22Rv1 (cell line): ENCODE measurements around the gene APBA2.
"Not testable (repeated sequence)": the region's sequence is repeated elsewhere in the genome, so short reads cannot be mapped to it uniquely, and the experiment has no call there.

Experiments
- ZFX ChIP-seq: fragments of 450-650 bp; IDR thresholded peaks from 2 replicates; pipeline ENCODE4 v1.6.1; 2017; ENCODE audit warnings: antibody characterized with exemption, borderline replicate concordance
- TF ChIP-seq, protein P1 (sequence below): fragments of 450-650 bp; IDR thresholded peaks from 2 replicates; pipeline ENCODE4 v1.5.1; 2017; ENCODE audit warnings: mild to moderate bottlenecking

DNA sequence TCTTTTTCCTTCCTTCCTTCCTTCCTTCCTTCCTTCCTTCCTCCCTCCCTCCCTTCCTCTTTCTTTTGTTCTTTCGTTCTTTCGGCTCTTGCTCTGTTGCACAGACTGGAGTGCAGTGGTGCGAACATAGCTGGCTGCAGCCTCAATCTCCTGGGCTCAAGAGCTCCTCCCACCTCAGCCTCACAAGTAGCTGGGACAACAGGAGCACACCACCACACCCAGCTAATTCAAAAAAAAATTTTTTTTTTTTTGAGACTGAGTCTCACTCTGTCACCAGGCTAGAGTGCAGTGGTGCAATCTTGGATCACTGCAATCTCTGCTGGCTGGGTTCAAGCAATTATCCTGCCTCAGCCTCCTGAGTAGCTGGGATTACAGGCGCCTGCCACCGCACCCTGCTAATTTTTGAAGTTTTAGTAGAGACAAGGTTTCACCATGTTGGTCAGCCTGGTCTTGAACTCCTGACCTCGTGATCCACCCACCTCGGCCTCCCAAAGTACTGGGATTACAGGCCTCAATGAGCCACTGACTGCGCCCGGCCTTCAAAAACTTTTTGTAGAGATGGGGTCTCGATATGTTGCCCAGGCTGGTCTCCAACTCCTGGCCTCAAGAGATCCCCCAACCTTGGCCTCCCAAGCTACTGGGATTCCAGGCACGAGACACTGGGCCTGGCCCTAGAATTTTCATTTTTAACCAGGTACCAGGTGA lies 24.0 kb upstream of the APBA2 start:
- TF ChIP-seq, protein P1, sequence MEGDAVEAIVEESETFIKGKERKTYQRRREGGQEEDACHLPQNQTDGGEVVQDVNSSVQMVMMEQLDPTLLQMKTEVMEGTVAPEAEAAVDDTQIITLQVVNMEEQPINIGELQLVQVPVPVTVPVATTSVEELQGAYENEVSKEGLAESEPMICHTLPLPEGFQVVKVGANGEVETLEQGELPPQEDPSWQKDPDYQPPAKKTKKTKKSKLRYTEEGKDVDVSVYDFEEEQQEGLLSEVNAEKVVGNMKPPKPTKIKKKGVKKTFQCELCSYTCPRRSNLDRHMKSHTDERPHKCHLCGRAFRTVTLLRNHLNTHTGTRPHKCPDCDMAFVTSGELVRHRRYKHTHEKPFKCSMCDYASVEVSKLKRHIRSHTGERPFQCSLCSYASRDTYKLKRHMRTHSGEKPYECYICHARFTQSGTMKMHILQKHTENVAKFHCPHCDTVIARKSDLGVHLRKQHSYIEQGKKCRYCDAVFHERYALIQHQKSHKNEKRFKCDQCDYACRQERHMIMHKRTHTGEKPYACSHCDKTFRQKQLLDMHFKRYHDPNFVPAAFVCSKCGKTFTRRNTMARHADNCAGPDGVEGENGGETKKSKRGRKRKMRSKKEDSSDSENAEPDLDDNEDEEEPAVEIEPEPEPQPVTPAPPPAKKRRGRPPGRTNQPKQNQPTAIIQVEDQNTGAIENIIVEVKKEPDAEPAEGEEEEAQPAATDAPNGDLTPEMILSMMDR, result not testable (repeated sequence)
- not testable (repeated sequence) for TF ChIP-seq ZFX
